Left renal cortex interstitium (tissue), 4 donors: ENCODE measurements around the gene SNRPA. TPM values are rescaled to one million over a fixed set of nuclear protein-coding genes. Genes with fewer than 3 reads are reported as not detected.
A peak's percentile ranks its signal among the peaks of the same experiment; 100 is the strongest.

Experiments
- DNase-seq, 4 donors: peaks; one replicate each; pipeline ENCODE4 v3.0.0-alpha.2; 2013; ENCODE audit warnings: low read depth in 4 of 4, low spot score in 2 of 4, missing footprints in 1 of 4
- polyA plus RNA-seq, 4 donors: library from polyadenylated mRNA; unstranded; fragments of 120-200 nt; gene quantifications; one replicate each; pipeline ENCODE4 v1.2.1, GENCODE V29; 2013; ENCODE audit not compliant: insufficient read length in 4 of 4

Gene SNRPA
- polyA plus RNA-seq, 4 donors, result 107 to 135 (median 124) TPM

DNA sequence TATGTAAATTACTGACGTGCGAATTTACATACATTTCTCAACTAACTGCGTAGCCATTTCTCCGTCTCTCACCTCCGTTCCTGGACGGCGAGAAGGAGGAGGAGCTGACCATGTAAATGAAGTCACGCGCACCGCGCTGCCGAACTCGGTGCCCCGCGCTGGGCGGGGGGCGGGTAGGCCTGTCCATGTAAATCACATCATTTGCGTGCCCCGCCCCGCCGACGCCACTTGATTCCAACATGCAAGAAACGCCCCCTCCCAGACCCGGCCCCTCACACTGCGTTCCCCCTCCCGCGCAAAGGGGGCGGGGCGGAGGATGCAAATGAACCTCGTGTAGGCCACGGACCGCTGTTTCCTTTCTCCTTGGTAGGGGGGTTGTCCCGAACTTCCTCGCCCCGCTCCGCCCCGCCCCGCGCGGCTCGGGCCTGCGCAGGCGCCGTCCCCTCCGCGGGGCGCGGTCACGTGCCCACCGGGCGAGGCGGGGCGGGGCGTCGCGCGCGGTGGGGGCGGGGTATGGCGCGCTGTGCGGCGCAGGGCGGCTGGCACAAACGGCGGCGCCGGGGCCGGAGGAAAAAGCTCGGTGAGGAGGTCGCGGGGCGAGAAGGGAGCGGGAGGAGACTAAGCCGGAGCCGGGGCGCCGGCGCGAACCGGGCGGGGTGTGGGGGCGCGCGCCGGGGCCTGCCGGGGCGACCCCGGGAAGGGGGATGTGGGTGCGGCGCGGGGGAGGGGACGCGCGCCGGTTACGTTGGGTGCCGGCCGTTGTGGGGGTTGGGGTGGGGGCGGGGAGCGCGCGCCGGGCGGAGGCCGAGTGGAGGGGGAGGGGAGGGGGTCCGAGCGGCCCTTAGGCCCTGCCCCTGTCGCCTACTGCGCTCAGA, 47.9 kb downstream of the SNRPA start, which contains the start of gene EGLN2:
TSS of gene EGLN2 (plus strand) at position 509 of the 875 bp plus-strand sequence. CDS start 1,382 bp downstream, outside the sequence.
- peak; percentile 92 to 100 (median 98) for DNase-seq

- no peak for DNase-seq
Measured at GRCh38 chr19:40799558-40800338, 48.7 kb downstream of the SNRPA start.

DNA sequence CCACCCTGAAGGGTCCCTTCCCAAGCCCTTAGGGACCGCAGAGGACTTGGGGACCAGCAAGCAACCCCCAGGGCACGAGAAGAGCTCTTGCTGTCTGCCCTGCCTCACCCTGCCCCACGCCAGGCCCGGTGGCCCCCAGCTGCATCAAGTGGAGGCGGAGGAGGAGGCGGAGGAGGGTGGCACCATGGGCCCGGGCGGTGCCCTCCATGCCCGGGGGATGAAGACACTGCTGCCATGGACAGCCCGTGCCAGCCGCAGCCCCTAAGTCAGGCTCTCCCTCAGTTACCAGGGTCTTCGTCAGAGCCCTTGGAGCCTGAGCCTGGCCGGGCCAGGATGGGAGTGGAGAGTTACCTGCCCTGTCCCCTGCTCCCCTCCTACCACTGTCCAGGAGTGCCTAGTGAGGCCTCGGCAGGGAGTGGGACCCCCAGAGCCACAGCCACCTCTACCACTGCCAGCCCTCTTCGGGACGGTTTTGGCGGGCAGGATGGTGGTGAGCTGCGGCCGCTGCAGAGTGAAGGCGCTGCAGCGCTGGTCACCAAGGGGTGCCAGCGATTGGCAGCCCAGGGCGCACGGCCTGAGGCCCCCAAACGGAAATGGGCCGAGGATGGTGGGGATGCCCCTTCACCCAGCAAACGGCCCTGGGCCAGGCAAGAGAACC, 49.5 kb downstream of the SNRPA start:
- no peak for DNase-seq

DNA sequence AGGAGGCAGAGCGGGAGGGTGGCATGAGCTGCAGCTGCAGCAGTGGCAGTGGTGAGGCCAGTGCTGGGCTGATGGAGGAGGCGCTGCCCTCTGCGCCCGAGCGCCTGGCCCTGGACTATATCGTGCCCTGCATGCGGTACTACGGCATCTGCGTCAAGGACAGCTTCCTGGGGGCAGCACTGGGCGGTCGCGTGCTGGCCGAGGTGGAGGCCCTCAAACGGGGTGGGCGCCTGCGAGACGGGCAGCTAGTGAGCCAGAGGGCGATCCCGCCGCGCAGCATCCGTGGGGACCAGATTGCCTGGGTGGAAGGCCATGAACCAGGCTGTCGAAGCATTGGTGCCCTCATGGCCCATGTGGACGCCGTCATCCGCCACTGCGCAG, 50.0 kb downstream of the SNRPA start:
- DNase-seq, result no peak

DNA sequence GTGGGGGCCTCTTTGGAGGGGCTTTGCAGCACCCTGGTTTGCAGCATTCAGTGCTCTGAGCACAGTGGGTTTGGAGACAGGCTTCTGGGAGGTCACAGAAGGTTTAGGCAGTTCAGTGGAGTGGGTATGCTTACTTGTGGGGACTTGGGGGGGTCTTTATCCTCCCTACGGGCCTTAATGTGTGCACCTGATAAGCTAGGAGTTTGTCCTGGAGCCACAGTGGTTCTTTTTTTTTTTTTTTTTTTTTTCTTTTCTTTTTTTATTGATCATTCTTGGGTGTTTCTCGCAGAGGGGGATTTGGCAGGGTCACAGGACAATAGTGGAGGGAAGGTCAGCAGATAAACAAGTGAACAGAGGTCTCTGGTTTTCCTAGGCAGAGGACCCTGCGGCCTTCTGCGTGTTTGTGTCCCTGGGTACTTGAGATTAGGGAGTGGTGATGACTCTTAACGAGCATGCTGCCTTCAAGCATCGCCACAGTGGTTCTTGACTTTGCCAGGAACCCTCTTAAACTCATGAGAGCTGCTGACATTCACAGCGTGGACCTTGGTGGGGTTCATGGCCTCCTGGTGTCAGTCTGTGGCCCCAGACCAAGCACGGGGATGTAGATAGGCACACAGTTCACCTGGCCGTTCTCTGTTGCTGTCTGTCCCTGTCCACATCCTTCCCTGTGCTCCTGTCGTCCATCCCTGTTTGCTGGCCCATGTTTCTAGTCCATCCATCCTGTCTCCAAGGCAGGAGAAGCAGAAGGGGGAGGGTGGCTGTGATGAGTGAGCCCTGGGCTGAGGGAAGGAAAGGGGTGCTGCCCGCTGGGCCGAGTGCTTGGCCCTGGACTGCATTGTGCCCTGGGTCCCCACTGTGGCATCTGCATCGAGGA, 50.7 kb downstream of the SNRPA start:
- DNase-seq, result no peak

DNA sequence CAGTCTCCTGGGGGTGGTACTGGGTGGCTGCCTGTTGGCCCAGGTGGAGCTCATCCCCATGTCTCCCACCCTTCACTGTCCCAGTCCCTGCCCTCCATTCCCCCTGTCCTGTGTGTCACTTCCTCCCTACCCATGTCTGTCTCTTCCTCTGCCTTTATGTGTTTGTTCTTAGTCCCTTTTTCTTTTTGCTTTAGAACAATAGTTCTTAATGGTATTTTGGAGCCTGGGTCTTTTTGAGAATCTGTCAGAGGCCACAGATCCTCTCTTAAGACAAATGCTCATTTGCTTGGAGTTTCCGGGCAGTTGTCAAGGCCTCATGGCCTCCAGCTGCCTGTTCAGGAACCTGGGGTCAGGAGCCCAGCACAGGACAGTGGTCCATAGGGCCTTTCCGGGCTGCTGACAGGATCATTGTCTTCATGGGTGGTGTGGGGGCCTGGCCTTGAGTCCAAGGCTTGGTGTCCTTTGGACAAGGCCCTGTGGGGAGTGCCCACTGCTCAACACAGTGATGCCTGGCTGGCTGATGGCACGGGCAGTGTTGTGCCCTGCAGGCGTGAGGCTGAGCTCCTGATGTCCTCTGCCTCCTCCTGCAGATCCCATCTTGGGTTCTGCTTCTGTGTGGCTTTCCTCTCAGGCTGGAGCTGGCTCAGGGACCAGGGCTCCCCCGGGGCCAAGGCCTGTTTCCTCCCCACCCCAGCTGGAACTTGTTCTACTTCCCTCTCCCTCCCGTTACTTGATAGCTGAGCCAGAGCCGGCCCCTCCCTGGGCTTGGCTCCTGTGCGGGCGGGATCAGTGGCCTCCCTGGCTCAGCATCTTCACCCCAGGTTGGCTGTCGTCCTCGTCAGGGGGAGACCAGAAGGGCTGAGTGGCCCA, 51.5 kb downstream of the SNRPA start:
- DNase-seq, result no peak

DNA sequence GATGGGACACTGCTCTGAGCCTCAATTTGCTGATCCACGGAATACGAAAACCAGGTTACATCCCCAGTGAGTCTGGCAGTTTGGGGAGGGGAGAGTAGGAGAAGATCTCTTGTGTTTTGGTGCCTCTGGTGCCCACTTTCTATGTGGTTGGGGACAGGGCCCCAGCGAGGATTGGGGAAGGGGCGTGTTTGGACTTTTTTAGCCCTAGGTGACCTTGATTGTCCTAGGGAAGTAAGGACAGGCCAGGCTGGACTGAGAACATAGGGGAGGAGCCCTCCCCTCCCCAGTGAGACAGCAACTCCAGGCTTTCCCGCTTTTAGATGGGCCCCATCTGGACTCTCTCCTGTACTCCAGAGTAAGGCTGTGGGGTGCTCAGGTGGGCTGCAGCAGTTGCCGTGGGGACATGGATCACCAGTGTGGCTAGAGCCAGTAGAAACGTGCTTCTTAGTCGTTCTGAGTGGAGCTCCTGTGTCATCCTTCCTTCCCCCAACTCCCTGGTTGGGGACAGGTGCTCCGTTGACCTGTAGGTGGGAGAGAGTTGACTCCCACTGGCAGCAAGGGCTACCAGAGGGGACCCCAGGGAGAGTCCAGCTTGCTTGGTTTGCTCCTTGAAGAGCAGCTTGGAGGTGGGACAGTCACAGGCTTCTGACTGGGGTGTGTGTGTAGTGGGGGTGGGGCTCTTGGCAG, 52.3 kb downstream of the SNRPA start:
- no peak for DNase-seq

- no peak for DNase-seq
Measured at GRCh38 chr19:40803857-40804782, 53.1 kb downstream of the SNRPA start.

- DNase-seq, result no peak
Measured at GRCh38 chr19:40804783-40805242, 53.8 kb downstream of the SNRPA start.

DNA sequence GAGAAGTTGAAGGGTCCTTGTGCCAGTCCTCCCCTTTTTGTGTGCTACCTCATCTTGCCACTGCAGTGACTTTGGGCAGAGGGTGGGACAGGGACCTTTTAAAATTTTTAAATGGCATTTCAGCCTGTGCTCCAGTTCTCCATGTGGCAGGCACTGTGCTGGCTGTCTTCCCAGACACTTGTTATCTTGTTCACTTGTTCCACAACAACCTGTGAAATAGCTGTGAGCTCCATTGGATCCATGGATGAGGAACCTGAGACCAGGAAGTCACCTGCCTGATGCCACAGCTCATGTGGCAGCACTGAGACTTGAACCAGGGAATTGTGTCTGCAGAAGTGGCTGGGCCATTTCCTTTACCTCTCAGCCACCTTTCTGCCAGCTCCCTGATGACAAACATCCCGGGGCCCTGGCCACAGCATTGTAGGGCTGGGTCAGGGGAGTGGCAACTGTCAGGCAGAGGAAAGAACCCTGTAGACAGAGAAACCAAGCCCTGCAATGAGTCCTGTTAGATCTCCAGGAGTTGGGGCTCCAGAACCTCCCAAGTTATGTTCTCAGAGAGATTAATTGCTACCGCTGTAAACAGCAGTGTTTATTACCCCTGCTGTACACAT, 54.4 kb downstream of the SNRPA start:
- DNase-seq, result no peak

DNA sequence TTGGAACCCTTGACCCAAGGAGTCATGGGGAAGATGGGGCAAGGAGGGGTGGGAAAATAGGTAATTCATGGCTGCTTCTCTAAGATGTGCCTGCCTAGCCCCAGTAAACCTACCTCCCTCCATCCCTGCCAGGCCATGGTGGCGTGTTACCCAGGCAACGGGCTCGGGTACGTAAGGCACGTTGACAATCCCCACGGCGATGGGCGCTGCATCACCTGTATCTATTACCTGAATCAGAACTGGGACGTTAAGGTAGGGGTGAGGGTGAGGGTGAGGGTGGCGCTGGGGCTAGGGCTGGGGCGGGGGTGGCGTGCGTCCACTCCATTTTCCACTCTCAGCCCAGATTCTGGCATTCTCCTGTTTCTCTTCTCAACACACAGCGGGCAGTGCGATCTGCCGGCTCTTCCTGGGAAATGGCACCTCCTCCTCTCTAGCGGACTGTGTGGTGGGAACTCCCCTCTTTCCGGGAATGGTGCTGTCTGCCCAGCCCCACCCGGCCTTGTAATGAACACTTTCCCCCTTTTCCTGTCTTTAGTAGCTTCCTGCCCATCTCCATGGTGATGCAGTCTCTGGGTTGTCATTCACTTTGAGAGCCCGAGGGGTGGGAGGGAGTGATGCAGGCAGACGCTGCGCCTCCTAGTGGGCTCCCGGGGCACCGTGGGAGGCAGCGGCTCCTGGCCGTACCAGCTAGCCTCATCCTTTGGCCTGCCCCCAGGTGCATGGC, 55.6 kb downstream of the SNRPA start:
- DNase-seq, result peak in 3 of 4 donors; percentile 75 to 90 (median 82)

- no peak for DNase-seq
Measured at GRCh38 chr19:40807147-40808020, 56.4 kb downstream of the SNRPA start.

DNA sequence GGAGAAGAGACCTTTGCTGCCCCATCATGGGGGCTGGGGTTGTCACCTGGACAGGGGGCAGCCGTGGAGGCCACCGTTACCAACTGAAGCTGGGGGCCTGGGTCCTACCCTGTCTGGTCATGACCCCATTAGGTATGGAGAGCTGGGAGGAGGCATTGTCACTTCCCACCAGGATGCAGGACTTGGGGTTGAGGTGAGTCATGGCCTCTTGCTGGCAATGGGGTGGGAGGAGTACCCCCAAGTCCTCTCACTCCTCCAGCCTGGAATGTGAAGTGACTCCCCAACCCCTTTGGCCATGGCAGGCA, 57.0 kb downstream of the SNRPA start:
- no peak for DNase-seq

DNA sequence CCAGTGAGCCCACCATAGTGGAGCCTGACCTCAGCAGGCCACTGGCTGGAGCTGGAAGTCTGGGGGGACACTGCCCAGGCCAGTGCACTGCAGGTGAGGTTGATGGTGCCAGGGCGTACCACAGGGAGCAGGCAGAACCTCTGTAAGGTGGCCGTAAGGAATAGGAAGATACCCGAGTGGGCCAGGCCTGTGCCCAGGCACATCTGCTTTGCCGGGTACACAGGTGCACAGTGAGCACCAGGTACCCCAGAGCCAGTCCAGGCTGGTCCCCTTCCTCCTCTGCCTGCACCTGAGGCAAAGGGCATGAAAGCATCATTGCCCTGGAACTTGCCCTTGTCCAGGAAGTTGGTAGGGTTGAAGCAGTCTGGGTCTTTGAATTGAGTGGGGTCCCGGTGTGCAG, 57.5 kb downstream of the SNRPA start:
- no peak for DNase-seq

DNA sequence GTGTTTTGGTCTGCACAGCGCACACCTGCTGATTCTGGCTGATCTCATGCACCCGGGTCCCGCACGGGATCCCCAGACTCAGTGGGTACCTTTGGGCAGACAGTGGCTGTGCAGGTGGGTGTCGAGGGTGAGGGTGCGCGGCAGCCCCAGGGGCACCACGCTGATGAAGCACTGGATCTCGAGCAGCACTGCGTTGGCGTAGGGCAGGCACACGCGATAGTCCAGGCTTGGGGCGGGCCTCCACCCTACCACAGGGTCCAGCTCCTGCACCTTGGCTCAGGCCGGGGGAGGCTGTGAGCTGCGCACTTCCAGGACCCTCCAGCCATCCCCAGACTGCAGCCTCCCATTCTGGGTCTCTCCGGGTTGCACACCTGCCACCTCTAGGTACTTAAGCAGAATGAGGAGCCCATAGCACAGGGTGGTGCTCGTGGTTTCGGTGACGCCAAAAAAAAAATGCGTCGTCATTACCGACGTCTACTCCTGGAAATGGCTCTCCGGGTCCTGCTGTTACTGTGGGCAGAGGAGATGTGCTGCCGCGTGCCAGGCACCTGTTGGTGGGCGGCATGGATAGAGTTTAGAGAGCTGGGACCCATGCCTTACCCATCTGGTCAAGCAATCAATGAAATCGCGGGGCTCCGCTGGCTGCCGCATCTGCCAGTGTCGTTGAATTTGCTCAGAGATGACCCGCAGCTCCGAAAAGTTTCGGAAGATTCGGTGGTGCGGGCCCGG, 58.5 kb downstream of the SNRPA start:
- no peak for DNase-seq
